SK-N-MC (cell line): ENCODE results near the gene CNNM3.

Source experiments
- FOXP2 ChIP-seq: optimal IDR thresholded peaks from 2 replicates; pipeline ENCODE3; 2011; ENCODE audit warnings: mild to moderate bottlenecking, moderate library complexity; ENCODE audit not compliant: insufficient read depth; ENCODE audit errors: extremely low read length, control extremely low read depth
- POLR2AphosphoS5 ChIP-seq: IDR thresholded peaks from 2 replicates; pipeline ENCODE4 v1.6.1; 2012; ENCODE audit warnings: mild to moderate bottlenecking, low read depth, low read length, borderline replicate concordance

DNA sequence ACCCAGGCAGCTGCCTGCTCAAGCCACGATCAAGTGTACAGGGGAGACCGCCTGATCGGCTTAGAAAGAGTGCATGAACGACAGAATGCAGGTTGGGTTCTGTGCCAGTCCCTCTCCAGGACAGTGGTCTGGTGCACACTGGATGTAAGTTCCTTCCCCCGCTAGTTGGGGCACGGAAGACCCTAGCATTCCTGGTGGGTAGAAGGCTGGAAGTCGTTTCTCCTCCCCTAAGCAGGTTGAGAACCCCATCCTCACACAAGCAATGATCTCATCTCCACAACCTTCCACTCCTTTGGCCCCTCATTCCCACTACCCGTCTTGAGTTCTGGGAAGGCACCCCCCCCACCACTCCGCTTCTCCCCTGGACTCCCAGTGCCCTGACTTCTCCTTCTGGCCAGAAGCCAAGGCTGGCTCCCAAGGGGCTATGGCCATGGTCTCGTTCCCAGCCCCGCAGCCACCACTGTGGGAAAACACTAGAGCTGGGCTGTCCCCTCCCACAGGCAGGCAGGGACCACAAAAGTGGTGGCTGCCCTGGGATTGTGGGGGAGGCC, 43.1 kb downstream of the CNNM3 start:
- no peak for TF ChIP-seq POLR2AphosphoS5
- TF ChIP-seq FOXP2, result no peak
